Effector memory CD4-positive, alpha-beta T cell (primary cell): ENCODE measurements around the gene LRWD1.

Experiments
- DNase-seq, 3 donors: peaks; one replicate each; pipeline ENCODE4 v3.0.0-alpha.2; 2020
- H3K27ac ChIP-seq: 2 replicates; pipeline ENCODE4 v1.7.0; 2013; ENCODE audit warnings: mild to moderate bottlenecking, low read length, moderate library complexity; ENCODE audit not compliant: insufficient read depth, poor library complexity, severe bottlenecking
- H3K27me3 ChIP-seq: replicated peaks from 2 replicates; pipeline ENCODE4 v1.7.0; 2013; ENCODE audit warnings: mild to moderate bottlenecking, low read length; ENCODE audit not compliant: insufficient read depth, control insufficient read depth, poor library complexity, severe bottlenecking
- H3K36me3 ChIP-seq: 2 replicates; pipeline ENCODE4 v1.7.0; 2013; ENCODE audit warnings: mild to moderate bottlenecking, low read length, moderate library complexity; ENCODE audit not compliant: control insufficient read depth, insufficient read depth
- H3K4me1 ChIP-seq: 2 replicates; pipeline ENCODE4 v1.7.0; 2013; ENCODE audit warnings: low read length, mild to moderate bottlenecking; ENCODE audit not compliant: control insufficient read depth, insufficient read depth, poor library complexity, severe bottlenecking
- H3K4me3 ChIP-seq: 2 replicates; pipeline ENCODE4 v1.7.0; 2013; ENCODE audit warnings: low read length, low read depth, mild to moderate bottlenecking; ENCODE audit not compliant: insufficient read depth, poor library complexity, severe bottlenecking
- H3K9me3 ChIP-seq: 2 replicates; pipeline ENCODE4 v1.7.0; 2013; ENCODE audit warnings: mild to moderate bottlenecking, low read length, moderate library complexity; ENCODE audit not compliant: control insufficient read depth

The LRWD1 gene

GRCh38 chr7:102426268-102427018, 38.3 kb upstream of the LRWD1 start:
- H3K27me3 ChIP-seq: no peaks in the 10 kb centered on the region
- H3K4me1 ChIP-seq: peaks cover 56% of the 10 kb centered on the region
- peak overlapping the region; percentile 98 for H3K27ac ChIP-seq
- H3K4me3 ChIP-seq: peak overlapping the region; percentile 41
- H3K36me3 ChIP-seq: no peaks in the 10 kb centered on the region
- peak; percentile 53 to 62 (median 55) for DNase-seq
- H3K9me3 ChIP-seq: no peaks in the 10 kb centered on the region

DNA sequence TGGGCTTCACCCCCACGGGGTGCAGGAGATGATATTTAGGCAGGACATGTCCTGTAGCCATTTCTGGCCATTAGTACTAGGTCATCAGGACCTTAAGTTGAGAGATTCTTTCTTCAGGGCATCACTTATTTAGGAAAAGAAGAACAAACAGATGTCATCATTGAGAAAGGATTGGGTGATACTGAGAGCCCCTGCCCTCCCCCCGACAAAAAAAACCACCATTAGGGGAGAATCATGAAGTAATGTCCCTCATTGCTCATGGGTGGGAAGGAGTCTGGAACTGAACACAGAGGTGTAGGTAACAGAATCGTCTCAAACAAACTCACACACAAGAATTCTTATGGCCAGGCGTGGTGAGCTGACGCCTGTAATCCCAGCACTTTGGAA, 37.8 kb upstream of the LRWD1 start:
- Histone ChIP-seq H3K9me3 (no peaks in the 10 kb centered on the region), H3K27me3 (no peaks in the 10 kb centered on the region), H3K4me3 (peak overlapping the region; percentile 41), H3K36me3 (no peaks in the 10 kb centered on the region), H3K27ac (peak overlapping the region; percentile 98), H3K4me1 (peaks cover 62% of the 10 kb centered on the region)
- no peak for DNase-seq

- Histone ChIP-seq H3K27me3 (no peaks in the 10 kb centered on the region), H3K36me3 (no peaks in the 10 kb centered on the region), H3K4me3 (no peak overlapping the region), H3K4me1 (peaks cover 81% of the 10 kb centered on the region), H3K9me3 (no peaks in the 10 kb centered on the region), H3K27ac (peak overlapping the region; percentile 37)
- no peak for DNase-seq
These were observed 35.5 kb upstream of the LRWD1 start for GRCh38 chr7:102429141-102429899.

DNA sequence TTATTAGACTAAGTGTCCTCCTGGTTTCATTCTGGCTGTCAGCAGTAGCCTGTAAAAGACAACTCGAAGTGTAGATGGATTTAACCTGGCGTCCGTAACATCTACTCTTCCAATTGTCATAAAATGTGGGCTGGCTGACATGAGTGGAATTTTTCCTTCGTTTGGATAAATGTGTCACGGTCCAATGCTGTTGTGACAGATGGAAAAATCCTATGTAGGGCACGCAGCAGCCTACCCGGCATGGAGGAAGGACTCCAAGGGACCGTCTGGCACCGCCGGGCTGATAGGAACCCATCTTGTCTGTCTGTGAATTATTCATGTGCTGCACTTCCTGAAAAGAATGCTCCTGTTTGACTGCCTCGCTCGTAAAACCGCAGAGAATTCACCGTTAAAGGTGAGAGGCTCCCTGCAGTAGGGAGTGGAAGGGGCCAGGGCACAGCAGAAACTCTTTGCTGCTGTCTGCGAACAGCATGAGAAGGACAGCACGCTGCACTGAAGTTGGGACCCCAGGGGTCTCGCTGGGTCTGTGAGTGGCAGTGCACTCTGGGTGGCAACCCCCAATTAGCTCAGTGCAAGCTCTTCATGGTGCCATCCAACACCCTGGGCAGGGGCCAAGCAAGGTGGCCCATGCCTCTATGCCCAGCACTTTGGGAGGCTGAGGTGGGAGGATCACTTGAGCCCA, 33.0 kb upstream of the LRWD1 start:
- Histone ChIP-seq H3K36me3 (no peaks in the 10 kb centered on the region), H3K4me3 (peak overlapping the region; percentile 6), H3K27me3 (no peaks in the 10 kb centered on the region), H3K27ac (peak overlapping the region; percentile 95), H3K4me1 (peaks cover 67% of the 10 kb centered on the region), H3K9me3 (no peaks in the 10 kb centered on the region)
- peak; percentile 69 to 77 (median 69) for DNase-seq

DNA sequence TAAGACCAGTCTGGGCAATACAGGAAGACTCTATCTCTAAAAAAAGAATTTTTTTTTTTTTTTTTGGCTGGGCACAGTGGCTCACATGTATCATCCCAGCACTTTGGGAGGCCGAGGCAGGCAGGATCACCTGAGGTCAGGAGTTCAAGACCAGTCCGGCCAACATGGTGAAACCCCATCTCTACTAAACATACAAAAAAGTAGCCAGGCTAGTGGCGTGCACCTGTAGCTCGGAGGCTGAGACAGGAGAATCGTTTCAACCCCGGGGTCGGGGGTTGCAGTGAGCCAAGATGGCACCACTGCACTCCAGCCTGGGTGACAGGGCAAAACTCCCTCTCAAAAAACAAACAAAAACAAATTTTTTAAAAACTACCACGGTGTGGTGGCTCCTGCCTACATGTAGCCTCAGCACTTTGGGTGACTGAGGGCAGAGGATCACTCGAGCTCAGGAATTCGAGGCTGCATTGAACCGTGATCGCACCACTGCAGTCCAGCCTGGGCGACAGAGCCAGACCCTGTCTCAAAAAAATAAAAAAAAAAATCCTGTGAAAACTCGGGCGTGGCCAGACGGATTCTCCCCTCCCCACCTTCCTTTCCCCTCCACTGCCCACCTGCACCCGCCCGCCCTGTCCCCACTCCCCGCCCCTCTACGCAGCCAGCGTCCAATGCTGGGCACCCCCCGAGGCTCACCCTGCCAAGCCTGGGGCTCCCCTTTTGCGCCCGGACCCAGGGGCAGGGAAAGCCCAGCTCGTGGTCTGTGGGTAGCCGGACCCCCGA, 32.2 kb upstream of the LRWD1 start:
- Histone ChIP-seq H3K4me3 (peak overlapping the region; percentile 48), H3K27me3 (no peaks in the 10 kb centered on the region), H3K27ac (peak overlapping the region; percentile 95), H3K9me3 (no peaks in the 10 kb centered on the region), H3K36me3 (peaks cover 1% of the 10 kb centered on the region), H3K4me1 (peaks cover 58% of the 10 kb centered on the region)
- no peak for DNase-seq

GRCh38 chr7:102433219-102434038, 31.4 kb upstream of the LRWD1 start, which contains the start of gene ORAI2:
ORAI2 (plus strand) TSS chr7:102433575; CDS start chr7:102438957, 5,382 bp downstream.
- no peaks in the 10 kb centered on the region for H3K9me3 ChIP-seq
- peak; percentile 79 to 85 (median 83) for DNase-seq
- H3K4me3 ChIP-seq: peak within 1 kb of the TSS; percentile 88
- H3K27ac ChIP-seq: peak within 1 kb of the TSS; percentile 95
- H3K27me3 ChIP-seq: no peaks in the 10 kb centered on the region
- peaks cover 4% of the 10 kb centered on the region for H3K36me3 ChIP-seq
- H3K4me1 ChIP-seq: peaks cover 53% of the 10 kb centered on the region

DNA sequence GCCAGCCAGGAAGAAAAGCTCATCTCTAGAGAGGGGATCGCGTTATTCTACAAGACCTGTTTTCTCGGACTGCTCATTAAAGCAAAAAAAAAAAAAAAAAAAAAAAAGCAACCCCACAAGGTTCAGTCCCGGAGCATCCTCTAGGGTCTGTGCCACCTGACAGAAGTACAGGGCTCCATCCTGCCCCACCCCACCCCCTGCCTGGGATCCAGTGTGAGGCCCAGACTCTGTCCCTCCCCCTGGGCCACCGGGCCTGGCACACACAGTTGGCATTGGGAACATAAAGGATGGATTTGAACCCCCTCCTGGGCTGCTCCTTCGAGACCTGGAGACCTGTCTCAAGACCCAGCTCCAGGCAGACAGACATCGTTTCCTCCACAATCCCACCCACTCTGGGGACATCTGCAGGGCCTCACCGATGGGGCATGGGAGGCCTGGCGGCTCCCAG, 30.7 kb upstream of the LRWD1 start:
- Histone ChIP-seq H3K27me3 (no peaks in the 10 kb centered on the region), H3K36me3 (peaks cover 7% of the 10 kb centered on the region), H3K9me3 (no peaks in the 10 kb centered on the region), H3K4me3 (peak overlapping the region; percentile 88), H3K27ac (peak overlapping the region; percentile 95), H3K4me1 (peaks cover 48% of the 10 kb centered on the region)
- DNase-seq: peak in 1 of 3 donors; percentile 25

GRCh38 chr7:102436118-102436517, 28.7 kb upstream of the LRWD1 start:
- H3K4me3 ChIP-seq: no peak overlapping the region
- no peaks in the 10 kb centered on the region for H3K9me3 ChIP-seq
- peaks cover 15% of the 10 kb centered on the region for H3K36me3 ChIP-seq
- DNase-seq: no peak
- no peak overlapping the region for H3K27ac ChIP-seq
- H3K4me1 ChIP-seq: peaks cover 32% of the 10 kb centered on the region
- no peaks in the 10 kb centered on the region for H3K27me3 ChIP-seq
